GM10248 (cell line): ENCODE results near the gene TMEM80.

ENCODE experiments used
- CTCF ChIA-PET: fragments of 300-600 bp; sonication (Branson Sonifier 250); formaldehyde crosslinking; extraction: SDS; loops from one replicate; lab custom pipeline; 2021; ENCODE audit warnings: antibody characterized with exemption; lab: Yijun Ruan, JAX
- POLR2A ChIA-PET: fragments of 350-650 bp; sonication (Branson Sonifier 250); formaldehyde crosslinking; extraction: SDS; loops from one replicate; lab custom pipeline; 2020; ENCODE audit warnings: antibody characterized with exemption; lab: Yijun Ruan, JAX
- DNase-seq: peaks from one replicate; pipeline ENCODE4 v3.0.0; 2012; ENCODE audit errors: extremely low spot score
- TF ChIP-seq, protein P1 (sequence below): IDR thresholded peaks from 2 replicates; pipeline ENCODE4 v1.5.1; 2012; ENCODE audit warnings: mild to moderate bottlenecking, low read depth; ENCODE audit errors: extremely low read depth, missing control alignments, control extremely low read depth

The TMEM80 gene

GRCh38 chr11:699116-699508 lies 3.5 kb downstream of the TMEM80 start:
- TF ChIP-seq, protein P1, sequence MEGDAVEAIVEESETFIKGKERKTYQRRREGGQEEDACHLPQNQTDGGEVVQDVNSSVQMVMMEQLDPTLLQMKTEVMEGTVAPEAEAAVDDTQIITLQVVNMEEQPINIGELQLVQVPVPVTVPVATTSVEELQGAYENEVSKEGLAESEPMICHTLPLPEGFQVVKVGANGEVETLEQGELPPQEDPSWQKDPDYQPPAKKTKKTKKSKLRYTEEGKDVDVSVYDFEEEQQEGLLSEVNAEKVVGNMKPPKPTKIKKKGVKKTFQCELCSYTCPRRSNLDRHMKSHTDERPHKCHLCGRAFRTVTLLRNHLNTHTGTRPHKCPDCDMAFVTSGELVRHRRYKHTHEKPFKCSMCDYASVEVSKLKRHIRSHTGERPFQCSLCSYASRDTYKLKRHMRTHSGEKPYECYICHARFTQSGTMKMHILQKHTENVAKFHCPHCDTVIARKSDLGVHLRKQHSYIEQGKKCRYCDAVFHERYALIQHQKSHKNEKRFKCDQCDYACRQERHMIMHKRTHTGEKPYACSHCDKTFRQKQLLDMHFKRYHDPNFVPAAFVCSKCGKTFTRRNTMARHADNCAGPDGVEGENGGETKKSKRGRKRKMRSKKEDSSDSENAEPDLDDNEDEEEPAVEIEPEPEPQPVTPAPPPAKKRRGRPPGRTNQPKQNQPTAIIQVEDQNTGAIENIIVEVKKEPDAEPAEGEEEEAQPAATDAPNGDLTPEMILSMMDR, result no peak
- no peak for DNase-seq
- CTCF ChIA-PET, result interaction anchor here (1.5 to 5.3 kb wide), 2 partner anchors 25 to 28 kb away, joined by 5 to 30 read pairs; no protein-coding TSS in a partner anchor
- POLR2A ChIA-PET, result no interaction called here

DNA sequence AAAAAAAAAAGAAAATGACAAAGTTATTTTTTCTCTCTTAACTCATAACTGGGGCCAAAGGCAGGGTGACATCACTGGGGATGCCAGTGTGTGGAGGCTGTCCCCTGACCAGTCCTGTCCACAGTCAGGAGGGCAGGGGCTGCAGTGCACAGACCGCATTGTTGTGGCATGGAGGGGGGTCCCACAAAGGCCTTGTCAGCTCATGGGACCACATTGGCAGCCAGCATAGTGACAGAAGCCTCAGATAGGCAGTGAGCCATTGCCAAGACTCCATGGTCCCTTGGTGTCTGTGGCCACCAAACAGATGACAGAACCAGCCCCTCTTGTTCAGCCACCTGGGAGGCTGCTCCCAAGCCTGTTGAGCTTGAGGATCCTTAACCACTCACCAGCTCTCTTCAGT lies 4.1 kb downstream of the TMEM80 start:
- no peak for DNase-seq
- TF ChIP-seq, protein P1, result no peak
- ChIA-PET POLR2A (no interaction called here), CTCF (interaction anchor here (1.1 to 5.3 kb wide), 4 partner anchors 25 to 55 kb away, joined by 3 to 30 read pairs (median 4); no protein-coding TSS in a partner anchor)

- DNase-seq, result no peak
- ChIA-PET POLR2A (no interaction called here), CTCF (no interaction called here)
- TF ChIP-seq, protein P1, result no peak
Measured at GRCh38 chr11:701741-702461, 6.3 kb downstream of the TMEM80 start.

DNA sequence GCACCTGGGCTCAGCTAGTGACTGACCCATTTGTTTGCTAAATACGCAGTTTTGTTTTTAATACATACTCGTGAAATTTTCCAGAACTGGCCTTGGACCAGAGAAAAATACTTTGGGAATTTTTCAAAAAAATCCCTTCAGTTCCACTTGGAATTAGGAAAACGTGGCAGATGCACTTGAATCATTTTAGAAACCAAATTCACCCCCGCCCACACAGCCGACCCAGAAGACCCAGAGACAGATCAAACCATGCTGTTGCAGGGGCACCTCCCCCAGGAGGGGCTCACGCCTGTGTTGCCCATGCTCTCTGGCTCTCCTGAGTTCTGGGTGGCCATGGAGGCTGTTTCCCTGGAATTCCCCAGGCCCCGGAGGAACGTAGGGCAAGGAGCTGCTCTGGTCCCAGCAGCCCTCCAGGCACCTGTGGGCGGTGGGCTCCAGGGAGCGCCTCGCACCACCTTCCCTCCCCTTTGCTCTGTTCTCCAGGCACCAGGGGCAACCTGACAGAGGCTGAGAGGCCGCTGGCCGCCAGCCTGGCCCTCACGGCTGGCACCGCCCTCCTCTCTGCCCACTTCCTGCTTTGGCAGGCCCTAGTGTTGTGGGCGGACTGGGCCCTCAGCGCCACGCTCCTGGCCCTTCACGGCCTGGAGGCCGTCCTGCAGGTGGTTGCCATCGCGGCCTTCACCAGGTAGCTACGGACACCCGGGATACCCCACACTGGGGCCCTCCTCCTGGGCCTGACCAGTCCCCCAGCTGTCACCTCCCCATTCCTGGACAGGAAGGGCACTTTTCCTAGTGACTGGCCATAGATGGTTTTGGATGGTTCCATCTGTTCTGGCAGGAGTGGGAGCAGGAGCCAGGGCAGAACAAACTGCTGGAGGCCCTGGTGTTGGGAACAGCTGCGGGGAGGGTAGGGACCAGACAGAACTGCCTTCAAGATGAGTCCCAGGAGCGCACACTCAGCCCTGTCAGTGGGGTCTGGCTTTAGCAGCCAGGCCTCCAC lies 7.1 kb downstream of the TMEM80 start:
- CTCF ChIA-PET, result interaction anchor here (1.9 kb wide), 1 partner anchor 24 kb away, joined by 5 read pairs; no protein-coding TSS in a partner anchor

GRCh38 chr11:703506-703905 lies 7.9 kb downstream of the TMEM80 start:
- no peak for DNase-seq
- TF ChIP-seq, protein P1, result no peak
- ChIA-PET CTCF (interaction anchor here (1.2 to 2.6 kb wide), 3 partner anchors 20 to 24 kb away, joined by 3 to 14 read pairs (median 5); no protein-coding TSS in a partner anchor), POLR2A (no interaction called here)

More for the DNA sequence above, 7.1 kb downstream of the TMEM80 start:
- no peak for DNase-seq
- TF ChIP-seq, protein P1, result no peak
- POLR2A ChIA-PET, result no interaction called here

DNA sequence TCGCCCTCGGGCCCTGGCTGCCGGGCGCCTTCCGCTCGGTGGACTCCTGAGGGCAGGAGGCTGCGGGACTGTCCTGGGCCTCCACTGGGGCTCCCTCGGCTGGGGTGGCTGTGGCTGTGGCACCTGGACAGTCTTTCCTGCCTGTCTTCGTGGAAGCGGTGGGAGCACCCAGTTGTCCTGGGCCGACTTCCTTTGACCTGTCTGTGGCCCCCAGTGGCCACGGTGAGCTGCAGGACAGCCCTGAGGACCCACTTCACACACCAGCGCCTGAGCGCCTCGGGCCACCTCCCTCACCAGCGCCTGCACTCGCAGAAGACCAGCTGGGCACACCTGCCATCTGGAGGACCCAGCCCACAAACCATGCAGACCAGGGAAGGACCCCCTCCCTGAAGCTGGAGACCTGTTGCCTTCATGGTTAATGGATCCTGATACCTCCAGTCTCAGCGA lies 8.6 kb downstream of the TMEM80 start:
- TF ChIP-seq, protein P1, result no peak
- ChIA-PET POLR2A (no interaction called here), CTCF (interaction anchor here (1.2 to 2.6 kb wide), 4 partner anchors 8 to 23 kb away, joined by 3 to 14 read pairs (median 7); partner anchors contain the start of genes DEAF1 and TMEM80)
- DNase-seq, result no peak
